Lung (tissue), 12 donors: ENCODE measurements around the gene AHDC1. TPM values are rescaled to one million over a fixed set of nuclear protein-coding genes. Genes with fewer than 3 reads are reported as not detected.
"Not testable (repeated sequence)": the region's sequence is repeated elsewhere in the genome, so short reads cannot be mapped to it uniquely, and the experiment has no call there.

ENCODE experiments used
- ATAC-seq: fragments of 200-7000 bp; cut with Tn5 transposase; one replicate; pipeline ENCODE4 v1.9.1; 2020; ENCODE audit warnings: moderate number of reproducible peaks; ENCODE audit not compliant: insufficient read depth, low FRiP score
- DNase-seq, 3 donors: peaks; one replicate each; pipeline ENCODE4 v3.0.0-alpha.2; 2013 to 2017
- H3K27ac ChIP-seq, 2 donors: one replicate each; pipeline ENCODE4 v1.5.1; 2013; ENCODE audit warnings: mild to moderate bottlenecking in 2 of 2, moderate library complexity in 2 of 2, control low read depth in 1 of 2, inconsistent platforms in 1 of 2, low read depth in 1 of 2, low read length in 1 of 2
- H3K27me3 ChIP-seq, 3 donors: one replicate each; pipeline ENCODE4 v1.5.1; 2013; ENCODE audit warnings: low read length in 2 of 3; ENCODE audit not compliant: control insufficient read depth in 3 of 3, insufficient read depth in 3 of 3
- H3K36me3 ChIP-seq, 4 donors: one replicate each; pipeline ENCODE4 v1.5.1; 2013; ENCODE audit warnings: low read length in 4 of 4, mild to moderate bottlenecking in 1 of 4, moderate library complexity in 1 of 4; ENCODE audit not compliant: control insufficient read depth in 4 of 4, insufficient read depth in 4 of 4
- H3K4me1 ChIP-seq, 5 donors: one replicate each; pipeline ENCODE4 v1.5.1; 2013; ENCODE audit warnings: low read length in 5 of 5, mild to moderate bottlenecking in 2 of 5, moderate library complexity in 1 of 5; ENCODE audit not compliant: control insufficient read depth in 5 of 5, insufficient read depth in 5 of 5
- H3K4me3 ChIP-seq: one replicate; pipeline ENCODE4 v1.5.1; 2013; ENCODE audit warnings: mild to moderate bottlenecking, control low read depth, moderate library complexity
- H3K9ac ChIP-seq, 2 donors: one replicate each; pipeline ENCODE4 v1.5.1; 2013; ENCODE audit warnings: low read length in 2 of 2, control low read depth in 1 of 2; ENCODE audit not compliant: insufficient read depth in 1 of 2
- H3K9me3 ChIP-seq, 4 donors: one replicate each; pipeline ENCODE4 v1.5.1; 2013; ENCODE audit warnings: low read length in 3 of 4, mild to moderate bottlenecking in 1 of 4, moderate library complexity in 1 of 4; ENCODE audit not compliant: control insufficient read depth in 4 of 4, insufficient read depth in 3 of 4
- WGBS, 2 donors: extraction: QIAGEN DNeasy Blood & Tissue Kit; methylation state at CpG; one replicate each; pipeline ENCODE4 v1.1.7; 2013; 5-methylcytosine and 5-hydroxymethylcytosine counted together
- polyA plus RNA-seq, 2 donors: library from polyadenylated mRNA; stranded (reverse); fragments of 200-250 nt; gene quantifications; one replicate each; pipeline ENCODE4 v1.2.1, GENCODE V29; 2013
- total RNA-seq, 2 donors: library from RNA; depleted of rRNA in 1 of 2; stranded (reverse); fragments of >200 nt in 1 of 2; gene quantifications; one replicate each; pipeline ENCODE4 v1.2.1, GENCODE V29; 2014 to 2021
- TF ChIP-seq, protein P1 (sequence below): IDR thresholded peaks from 2 replicates; pipeline ENCODE4 v1.5.1; 2012; ENCODE audit warnings: mild to moderate bottlenecking; ENCODE audit errors: control extremely low read depth, extremely low read depth
- donor health status: control.
- donor health status: control.
- donor health status: Bipolar disorder and iron deficiency.
- donor health status: healthy.
- donor health status: DM: yes; HTN: yes; CAD: no.

AHDC1 gene
- total and polyA plus RNA-seq, 4 donors, result 10.3 to 37.9 (median 21.8) TPM

DNA sequence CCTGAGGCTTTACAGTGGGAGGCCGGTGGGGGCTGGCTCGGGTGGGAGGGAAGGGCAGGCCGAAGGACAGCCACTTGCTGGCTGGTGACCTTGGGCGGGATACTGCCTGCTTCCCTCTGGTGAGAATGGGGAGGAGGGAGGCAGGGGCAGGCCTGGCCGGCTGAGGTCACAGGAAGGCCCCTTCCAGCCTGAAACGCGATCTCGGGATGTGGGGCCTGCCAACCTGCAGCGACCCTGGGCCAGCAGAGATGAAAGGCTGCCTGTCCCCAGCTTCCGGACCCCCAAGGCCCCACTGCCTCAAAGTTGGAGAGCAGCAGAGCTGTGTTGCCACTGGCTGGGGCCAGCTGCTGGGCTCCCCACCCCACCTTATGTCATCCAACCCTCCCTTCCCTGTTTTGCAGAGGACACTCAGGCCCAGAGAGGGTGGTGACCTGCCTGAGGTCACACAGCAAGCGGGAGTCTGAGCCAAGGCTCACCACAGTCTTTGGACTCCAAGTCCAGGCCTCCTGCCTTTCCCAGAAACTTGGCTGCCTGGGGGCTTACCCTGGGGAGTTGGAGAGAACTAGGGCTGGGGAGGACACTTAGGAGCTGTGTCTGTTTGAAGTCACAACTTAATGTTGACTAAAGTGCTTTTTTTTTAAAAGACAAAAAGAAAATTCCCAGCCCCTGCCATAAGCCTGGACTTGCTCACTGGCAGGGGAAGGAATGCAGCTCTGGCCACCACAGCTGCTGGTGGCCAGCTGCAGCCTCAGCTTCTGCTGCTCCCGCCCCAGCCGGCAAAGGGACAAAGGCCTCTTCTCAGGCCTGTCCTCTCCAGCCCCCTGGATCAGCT, 99.1 kb downstream of the AHDC1 start:
- H3K36me3 ChIP-seq, result no peaks in the 10 kb centered on the region
- peak overlapping the region; percentile 85 to 91 for H3K27ac ChIP-seq
- 42 to 65% methylated on average over 13 of the region's 13 CpGs for WGBS, 2 donors
- no peak overlapping the region for H3K4me3 ChIP-seq
- H3K9me3 ChIP-seq, result no peaks in the 10 kb centered on the region
- peak; percentile 75 to 92 (median 79) for DNase-seq
- ATAC-seq, result no peak
- peak overlapping the region in 1 of 2 donors; percentile 70 for H3K9ac ChIP-seq
- H3K27me3 ChIP-seq, result no peaks in the 10 kb centered on the region
- TF ChIP-seq, protein P1, sequence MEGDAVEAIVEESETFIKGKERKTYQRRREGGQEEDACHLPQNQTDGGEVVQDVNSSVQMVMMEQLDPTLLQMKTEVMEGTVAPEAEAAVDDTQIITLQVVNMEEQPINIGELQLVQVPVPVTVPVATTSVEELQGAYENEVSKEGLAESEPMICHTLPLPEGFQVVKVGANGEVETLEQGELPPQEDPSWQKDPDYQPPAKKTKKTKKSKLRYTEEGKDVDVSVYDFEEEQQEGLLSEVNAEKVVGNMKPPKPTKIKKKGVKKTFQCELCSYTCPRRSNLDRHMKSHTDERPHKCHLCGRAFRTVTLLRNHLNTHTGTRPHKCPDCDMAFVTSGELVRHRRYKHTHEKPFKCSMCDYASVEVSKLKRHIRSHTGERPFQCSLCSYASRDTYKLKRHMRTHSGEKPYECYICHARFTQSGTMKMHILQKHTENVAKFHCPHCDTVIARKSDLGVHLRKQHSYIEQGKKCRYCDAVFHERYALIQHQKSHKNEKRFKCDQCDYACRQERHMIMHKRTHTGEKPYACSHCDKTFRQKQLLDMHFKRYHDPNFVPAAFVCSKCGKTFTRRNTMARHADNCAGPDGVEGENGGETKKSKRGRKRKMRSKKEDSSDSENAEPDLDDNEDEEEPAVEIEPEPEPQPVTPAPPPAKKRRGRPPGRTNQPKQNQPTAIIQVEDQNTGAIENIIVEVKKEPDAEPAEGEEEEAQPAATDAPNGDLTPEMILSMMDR, result no peak
- H3K4me1 ChIP-seq, result peaks cover 0 to 19% (median 10%) of the 10 kb centered on the region in 5 donors

DNA sequence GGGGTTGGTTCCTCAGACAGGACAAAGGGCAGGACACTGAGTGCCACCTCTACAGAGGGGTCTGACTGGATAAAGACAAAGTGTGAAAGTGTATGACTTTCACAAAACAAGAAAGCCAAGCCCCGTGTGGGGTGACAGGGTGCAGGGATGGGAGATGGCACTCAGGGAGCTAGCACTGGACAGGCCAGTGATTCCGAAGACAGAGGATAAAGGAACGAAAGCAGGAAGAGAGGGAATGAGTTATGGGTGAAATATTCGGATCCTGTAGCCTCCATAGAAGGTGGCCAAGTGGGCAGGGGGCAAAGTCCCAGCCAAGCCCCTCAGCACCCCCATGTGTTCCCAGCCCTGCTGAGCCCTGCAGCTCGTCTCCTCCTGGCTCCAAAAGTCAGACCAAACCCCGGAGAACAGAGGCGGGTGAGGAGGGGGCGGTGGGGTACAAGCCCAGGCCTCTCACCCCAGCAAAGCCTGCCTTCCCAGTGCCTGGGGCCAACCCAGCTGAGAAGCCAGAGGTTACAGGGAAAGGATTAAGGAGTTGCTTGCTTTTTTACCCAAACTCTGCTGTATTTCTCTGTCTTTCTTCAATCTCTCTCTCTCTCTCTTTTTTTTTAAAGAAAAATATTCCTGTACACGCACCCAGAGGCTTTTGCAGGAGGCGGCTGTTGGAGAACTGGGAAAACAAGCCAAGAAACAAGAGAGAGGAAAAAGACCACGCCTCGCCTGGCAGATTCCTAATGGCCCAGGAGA, 99.9 kb downstream of the AHDC1 start:
- peak in 1 of 3 donors; percentile 85 for DNase-seq
- ATAC-seq, result no peak
- H3K9ac ChIP-seq, result peak overlapping the region; percentile 43 to 73
- H3K4me1 ChIP-seq, result peaks cover 0 to 19% (median 10%) of the 10 kb centered on the region in 5 donors
- peak overlapping the region; percentile 82 to 85 for H3K27ac ChIP-seq
- 49 to 69% methylated on average over 12 of the region's 12 CpGs for WGBS, 2 donors
- H3K9me3 ChIP-seq, result no peaks in the 10 kb centered on the region
- H3K4me3 ChIP-seq, result no peak overlapping the region
- H3K27me3 ChIP-seq, result no peaks in the 10 kb centered on the region
- no peaks in the 10 kb centered on the region for H3K36me3 ChIP-seq
- TF ChIP-seq, protein P1, result no peak

DNA sequence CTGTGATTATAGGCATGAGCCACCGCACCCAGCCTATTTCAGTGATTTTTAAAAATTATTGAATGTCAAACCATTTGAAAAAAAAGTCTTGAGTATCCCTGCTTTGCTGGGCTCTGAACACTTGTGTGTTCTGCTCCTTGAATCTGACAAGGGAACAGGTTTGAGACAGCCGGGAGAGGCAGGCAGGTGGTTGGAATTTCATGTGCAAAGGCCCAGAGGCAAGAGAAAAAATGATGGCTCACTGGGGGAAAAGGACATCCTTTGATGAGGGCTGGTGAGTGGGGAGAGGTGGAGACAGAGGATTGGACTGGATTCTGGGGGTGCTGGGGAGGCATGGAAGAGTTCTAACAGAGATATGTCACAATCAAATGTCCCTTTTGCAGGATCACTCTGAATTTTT, 100.9 kb downstream of the AHDC1 start:
- ATAC-seq, result no peak
- no peaks in the 10 kb centered on the region for H3K9me3 ChIP-seq
- H3K4me1 ChIP-seq, result peaks cover 0 to 19% (median 10%) of the 10 kb centered on the region in 5 donors
- H3K27ac ChIP-seq, result peak overlapping the region; percentile 28 to 37
- no peak for DNase-seq
- WGBS, 2 donors, result 96 to 97% methylated on average over 2 of the region's 2 CpGs
- TF ChIP-seq, protein P1, result no peak
- H3K36me3 ChIP-seq, result no peaks in the 10 kb centered on the region
- H3K27me3 ChIP-seq, result no peaks in the 10 kb centered on the region
- H3K9ac ChIP-seq, result no peak overlapping the region
- H3K4me3 ChIP-seq, result no peak overlapping the region

DNA sequence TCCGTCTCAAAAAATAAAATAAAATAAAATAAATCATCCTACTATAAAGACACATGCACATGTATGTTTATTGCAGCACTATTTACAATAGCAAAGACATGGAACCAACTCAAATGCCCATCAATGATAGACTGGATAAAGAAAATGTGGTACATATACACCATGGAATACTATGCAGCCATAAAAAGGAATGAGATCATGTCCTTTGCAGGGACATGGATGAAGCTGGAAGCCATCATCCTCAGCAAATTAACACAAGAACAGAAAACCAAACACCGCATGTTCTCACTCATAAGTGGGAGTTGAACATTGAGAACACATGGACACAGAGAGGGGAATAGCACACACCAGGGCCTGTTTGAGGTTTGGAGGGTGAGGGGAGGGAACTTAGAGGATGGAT, 102.8 kb downstream of the AHDC1 start:
- H3K9ac ChIP-seq, H3K9me3 ChIP-seq, H3K27me3 ChIP-seq, H3K27ac ChIP-seq, H3K4me3 ChIP-seq, H3K36me3 ChIP-seq, DNase-seq, ATAC-seq: not testable (repeated sequence)
- H3K4me1 ChIP-seq, result peaks cover 0 to 23% (median 10%) of the 10 kb centered on the region in 5 donors
- WGBS, 2 donors, result 93 to 98% methylated on average over 2 of the region's 2 CpGs
